Transverse colon (tissue), 3 donors: Measurements from ENCODE around the gene ARHGEF1.

ENCODE experiments used
- EP300 ChIP-seq: sonication (generic); formaldehyde crosslinking; IDR thresholded peaks from one replicate; pipeline ENCODE4 v1.6.1; 2017; ENCODE audit warnings: antibody characterized with exemption, low read depth
- TF ChIP-seq, protein P1 (sequence below), 5 experiments: fragments of 200-600 bp in 3 of 5; fragments of 450-650 bp in 2 of 5; sonication (generic) in 3 of 5; IDR thresholded peaks; 1 replicate in 2 of 5; 2 replicates in 3 of 5; pipeline ENCODE4 v1.5.1; 2016 to 2017; ENCODE audit warnings: antibody characterized with exemption in 5 of 5, inconsistent platforms in 3 of 5, mild to moderate bottlenecking in 2 of 5, moderate library complexity in 1 of 5

- TF ChIP-seq, protein P1, sequence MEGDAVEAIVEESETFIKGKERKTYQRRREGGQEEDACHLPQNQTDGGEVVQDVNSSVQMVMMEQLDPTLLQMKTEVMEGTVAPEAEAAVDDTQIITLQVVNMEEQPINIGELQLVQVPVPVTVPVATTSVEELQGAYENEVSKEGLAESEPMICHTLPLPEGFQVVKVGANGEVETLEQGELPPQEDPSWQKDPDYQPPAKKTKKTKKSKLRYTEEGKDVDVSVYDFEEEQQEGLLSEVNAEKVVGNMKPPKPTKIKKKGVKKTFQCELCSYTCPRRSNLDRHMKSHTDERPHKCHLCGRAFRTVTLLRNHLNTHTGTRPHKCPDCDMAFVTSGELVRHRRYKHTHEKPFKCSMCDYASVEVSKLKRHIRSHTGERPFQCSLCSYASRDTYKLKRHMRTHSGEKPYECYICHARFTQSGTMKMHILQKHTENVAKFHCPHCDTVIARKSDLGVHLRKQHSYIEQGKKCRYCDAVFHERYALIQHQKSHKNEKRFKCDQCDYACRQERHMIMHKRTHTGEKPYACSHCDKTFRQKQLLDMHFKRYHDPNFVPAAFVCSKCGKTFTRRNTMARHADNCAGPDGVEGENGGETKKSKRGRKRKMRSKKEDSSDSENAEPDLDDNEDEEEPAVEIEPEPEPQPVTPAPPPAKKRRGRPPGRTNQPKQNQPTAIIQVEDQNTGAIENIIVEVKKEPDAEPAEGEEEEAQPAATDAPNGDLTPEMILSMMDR (IDR thresholded peaks at IDR 0.05), result no peak
- no peak for TF ChIP-seq EP300
Observed at GRCh38 chr19:41876847-41877832, 5.8 kb upstream of the ARHGEF1 start, which contains the start of gene CD79A.
